Heart left ventricle (tissue), 13 donors: Measurements from ENCODE around the gene ZFR2.

ENCODE experiments used
- CTCF ChIP-seq, 12 donors: fragments of 200-600 bp; sonication (generic) in 4 of 12; IDR thresholded peaks; one replicate each; pipeline versions ENCODE4 v1.5.0 to v1.8.0; 2018 to 2022; ENCODE audit warnings: antibody characterized with exemption in 12 of 12, mild to moderate bottlenecking in 5 of 12
- POLR2A ChIP-seq, 2 donors: fragments of 450-650 bp; IDR thresholded peaks; one replicate each; pipeline ENCODE4 v1.6.1; 2017; ENCODE audit warnings: antibody characterized with exemption in 2 of 2, mild to moderate bottlenecking in 2 of 2, moderate library complexity in 2 of 2
- donor health status: ischemic (EF 13 %, LVEDD 7.1; RV severe dilation, severe dysfunction).
- donor health status: DM: no; HTN: yes; CAD: no.
- donor health status: DM: no; HTN: no; CAD: no.
- donor health status: ischemic (EF 25% LVEDD 6.9; RV normal size, moderate dysfunction).
- donor health status: ischemic (EF 25% LVEDD 5.7; RV mildly dilated, moderate dysfunction).
- donor health status: ischemic (EF 35%, LVEDD 5.7; RV mildly dilated, moderate dysfunction).
- donor health status: nonischemic (EF 11% LVEDD 7.7; RV severe dilation, severe dysfunction).
- donor health status: DM: yes; HTN: yes; CAD: no.
- donor health status: PGD.
- donor health status: ischemic (EF 29% LVEDD 5.4; RV normal size, mild dysfunction).
- donor health status: nonischemic (EF 23%, LVEDD 6.1; RV moderate dilation, normal function).

- TF ChIP-seq POLR2A (IDR thresholded peaks at IDR 0.05) (no peak), CTCF (IDR thresholded peaks at IDR 0.05) (no peak)
Measured at GRCh38 chr19:3890591-3890990, 21.8 kb upstream of the ZFR2 start.
